ENCODE results near the gene RNF130. TPM values are rescaled to one million over a fixed set of nuclear protein-coding genes. Genes with fewer than 3 reads are reported as not detected.

RNF130 gene
- total and polyA plus RNA-seq, 4 donors, result 71.7 to 95.8 (median 77.1) TPM

GRCh38 chr5:179955630-179956029 lies 115.9 kb downstream of the RNF130 start:
- 70 to 82% methylated on average over 2 of the region's 2 CpGs for WGBS, 2 donors
- H3K4me1 ChIP-seq (ENCODE audit: control insufficient read depth in 1 of 2, insufficient read depth in 2 of 2, low read length in 2 of 2), result peaks cover 0 to 2% of the 10 kb centered on the region in 2 donors
- no peaks in the 10 kb centered on the region for H3K36me3 ChIP-seq (ENCODE audit: control insufficient read depth in 1 of 2, insufficient read depth in 2 of 2, low read length in 1 of 2)
- H3K27me3 ChIP-seq (ENCODE audit: control insufficient read depth in 1 of 2, insufficient read depth in 2 of 2, low read length in 1 of 2), result no peaks in the 10 kb centered on the region
- intact Hi-C loops (cut with DNase I), result no loop called here
- no peaks in the 10 kb centered on the region for H3K9me3 ChIP-seq (ENCODE audit: control insufficient read depth, low read length)
- ATAC-seq (ENCODE audit: low FRiP score), result no peak
- DNase-seq, result no peak
- no peak overlapping the region for H3K4me3 ChIP-seq (ENCODE audit: low read length in 2 of 2)
- H3K27ac ChIP-seq (ENCODE audit: low read depth in 1 of 2, low read length in 2 of 2), result no peak overlapping the region

- WGBS, 2 donors, result 88 to 90% methylated on average over 6 of the region's 6 CpGs
- H3K27ac ChIP-seq (ENCODE audit: low read depth in 1 of 2, low read length in 2 of 2), result no peak overlapping the region
- DNase-seq, result no peak
- no peaks in the 10 kb centered on the region for H3K9me3 ChIP-seq (ENCODE audit: control insufficient read depth, low read length)
- H3K36me3 ChIP-seq (ENCODE audit: control insufficient read depth in 1 of 2, insufficient read depth in 2 of 2, low read length in 1 of 2), result no peaks in the 10 kb centered on the region
- H3K27me3 ChIP-seq (ENCODE audit: control insufficient read depth in 1 of 2, insufficient read depth in 2 of 2, low read length in 1 of 2), result no peaks in the 10 kb centered on the region
- ATAC-seq (ENCODE audit: low FRiP score), result no peak
- H3K4me1 ChIP-seq (ENCODE audit: control insufficient read depth in 1 of 2, insufficient read depth in 2 of 2, low read length in 2 of 2), result peaks cover 0 to 2% of the 10 kb centered on the region in 2 donors
- no peak overlapping the region for H3K4me3 ChIP-seq (ENCODE audit: low read length in 2 of 2)
- intact Hi-C loops (cut with DNase I), result no loop called here
Observed at GRCh38 chr5:179955062-179955461, 116.5 kb downstream of the RNF130 start.

DNA sequence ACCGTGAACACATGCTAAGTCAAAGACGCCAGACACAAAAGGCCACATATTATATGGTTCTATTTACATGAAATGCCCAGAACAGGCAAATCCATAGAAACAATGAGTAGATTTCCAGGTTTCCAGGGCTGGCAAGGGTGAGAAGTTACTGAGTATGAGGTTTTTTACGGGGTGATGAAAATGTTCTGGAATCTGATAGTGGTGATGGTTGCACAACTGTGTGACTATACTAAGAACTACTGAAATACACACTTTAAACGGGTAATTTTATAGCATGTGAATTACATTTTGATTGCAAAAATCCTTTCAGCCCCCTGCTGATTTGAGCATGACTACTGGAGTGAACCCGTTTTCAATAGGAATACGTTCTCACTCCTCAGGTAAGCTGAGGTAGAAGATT lies 117.1 kb downstream of the RNF130 start:
- 89 to 91% methylated on average over 6 of the region's 6 CpGs for WGBS, 2 donors
- ATAC-seq (ENCODE audit: low FRiP score), result no peak
- intact Hi-C loops (cut with DNase I), result no loop called here

GRCh38 chr5:179953987-179954386 lies 117.6 kb downstream of the RNF130 start:
- Histone ChIP-seq H3K36me3 (ENCODE audit: control insufficient read depth in 1 of 2, insufficient read depth in 2 of 2, low read length in 1 of 2) (no peaks in the 10 kb centered on the region), H3K27ac (ENCODE audit: low read depth in 1 of 2, low read length in 2 of 2) (no peak overlapping the region), H3K4me1 (ENCODE audit: control insufficient read depth in 1 of 2, insufficient read depth in 2 of 2, low read length in 2 of 2) (peaks cover 0 to 2% of the 10 kb centered on the region in 2 donors), H3K9me3 (ENCODE audit: control insufficient read depth, low read length) (no peaks in the 10 kb centered on the region), H3K4me3 (ENCODE audit: low read length in 2 of 2) (no peak overlapping the region), H3K27me3 (ENCODE audit: control insufficient read depth in 1 of 2, insufficient read depth in 2 of 2, low read length in 1 of 2) (no peaks in the 10 kb centered on the region)
- intact Hi-C loops (cut with DNase I), result no loop called here
- ATAC-seq (ENCODE audit: low FRiP score), result no peak
- WGBS, 2 donors, result 80% methylated on average over 4 of the region's 4 CpGs
- DNase-seq, result no peak

More for the DNA sequence above, 117.1 kb downstream of the RNF130 start:
- DNase-seq, result no peak
- Histone ChIP-seq H3K4me3 (ENCODE audit: low read length in 2 of 2) (no peak overlapping the region), H3K9me3 (ENCODE audit: control insufficient read depth, low read length) (no peaks in the 10 kb centered on the region), H3K27me3 (ENCODE audit: control insufficient read depth in 1 of 2, insufficient read depth in 2 of 2, low read length in 1 of 2) (no peaks in the 10 kb centered on the region), H3K36me3 (ENCODE audit: control insufficient read depth in 1 of 2, insufficient read depth in 2 of 2, low read length in 1 of 2) (no peaks in the 10 kb centered on the region), H3K4me1 (ENCODE audit: control insufficient read depth in 1 of 2, insufficient read depth in 2 of 2, low read length in 2 of 2) (peaks cover 0 to 2% of the 10 kb centered on the region in 2 donors), H3K27ac (ENCODE audit: low read depth in 1 of 2, low read length in 2 of 2) (no peak overlapping the region)

GRCh38 chr5:179936976-179937681 lies 134.4 kb downstream of the RNF130 start:
- H3K9me3 ChIP-seq (ENCODE audit: control insufficient read depth, low read length), result peaks cover 1% of the 10 kb centered on the region
- H3K27me3 ChIP-seq (ENCODE audit: control insufficient read depth in 1 of 2, insufficient read depth in 2 of 2, low read length in 1 of 2), result no peaks in the 10 kb centered on the region
- no peak for DNase-seq
- H3K27ac ChIP-seq (ENCODE audit: low read depth in 1 of 2, low read length in 2 of 2), result no peak overlapping the region
- no peak overlapping the region for H3K4me3 ChIP-seq (ENCODE audit: low read length in 2 of 2)
- no peaks in the 10 kb centered on the region for H3K4me1 ChIP-seq (ENCODE audit: control insufficient read depth in 1 of 2, insufficient read depth in 2 of 2, low read length in 2 of 2)
- intact Hi-C loops (cut with DNase I), result no loop called here
- 94 to 95% methylated on average over 13 of the region's 13 CpGs for WGBS, 2 donors
- ATAC-seq (ENCODE audit: low FRiP score), result no peak
- H3K36me3 ChIP-seq (ENCODE audit: control insufficient read depth in 1 of 2, insufficient read depth in 2 of 2, low read length in 1 of 2), result no peaks in the 10 kb centered on the region

DNA sequence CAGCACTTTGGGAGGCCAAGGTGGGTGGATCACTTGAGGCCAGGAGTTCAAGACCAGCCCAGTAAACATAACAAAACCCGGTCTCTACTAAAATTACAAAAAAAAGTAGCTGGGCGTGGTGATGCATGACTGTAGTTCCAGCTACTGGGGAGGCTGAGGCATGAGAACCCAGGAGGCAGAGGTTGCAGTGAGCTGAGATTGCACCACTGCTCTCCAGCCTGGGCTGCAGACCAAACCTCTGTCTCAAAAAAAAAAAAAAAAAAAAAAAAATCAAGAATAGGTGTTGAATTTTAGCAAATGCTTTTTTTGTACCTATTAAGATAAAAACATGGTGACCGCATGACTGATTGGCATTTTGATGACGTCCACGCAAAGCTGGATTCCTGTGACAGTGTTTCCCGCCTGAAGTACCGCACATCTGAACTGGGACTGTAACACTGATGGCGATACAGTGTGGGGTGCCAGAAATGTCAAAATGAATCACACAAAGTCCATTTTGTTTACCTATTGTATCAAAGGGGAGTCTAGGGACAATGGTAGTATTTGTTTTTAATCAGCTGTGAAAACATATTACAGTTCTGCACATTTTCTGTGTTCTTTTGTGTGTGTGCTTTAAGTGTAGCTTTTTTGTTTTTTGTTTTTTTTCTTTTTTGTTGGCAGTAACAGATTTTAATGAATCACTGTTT lies 140.6 kb downstream of the RNF130 start:
- intact Hi-C loops (cut with DNase I), result no loop called here
- 88 to 89% methylated on average over 8 of the region's 8 CpGs for WGBS, 2 donors

GRCh38 chr5:179927824-179928223 lies 143.7 kb downstream of the RNF130 start:
- no peaks in the 10 kb centered on the region for H3K4me1 ChIP-seq (ENCODE audit: control insufficient read depth in 1 of 2, insufficient read depth in 2 of 2, low read length in 2 of 2)
- DNase-seq (no peak), ATAC-seq (ENCODE audit: low FRiP score) (no peak)
- no peak overlapping the region for H3K27ac ChIP-seq (ENCODE audit: low read depth in 1 of 2, low read length in 2 of 2)
- 83 to 84% methylated on average over 7 of the region's 7 CpGs for WGBS, 2 donors
- no peaks in the 10 kb centered on the region for H3K27me3 ChIP-seq (ENCODE audit: control insufficient read depth in 1 of 2, insufficient read depth in 2 of 2, low read length in 1 of 2)
- H3K4me3 ChIP-seq (ENCODE audit: low read length in 2 of 2), result no peak overlapping the region
- H3K9me3 ChIP-seq (ENCODE audit: control insufficient read depth, low read length), result no peaks in the 10 kb centered on the region
- no peaks in the 10 kb centered on the region for H3K36me3 ChIP-seq (ENCODE audit: control insufficient read depth in 1 of 2, insufficient read depth in 2 of 2, low read length in 1 of 2)
- intact Hi-C loops (cut with DNase I), result no loop called here

More for the DNA sequence above, 140.6 kb downstream of the RNF130 start:
- Histone ChIP-seq H3K4me1 (ENCODE audit: control insufficient read depth in 1 of 2, insufficient read depth in 2 of 2, low read length in 2 of 2) (no peaks in the 10 kb centered on the region), H3K9me3 (ENCODE audit: control insufficient read depth, low read length) (no peaks in the 10 kb centered on the region), H3K4me3 (ENCODE audit: low read length in 2 of 2) (no peak overlapping the region), H3K36me3 (ENCODE audit: control insufficient read depth in 1 of 2, insufficient read depth in 2 of 2, low read length in 1 of 2) (no peaks in the 10 kb centered on the region), H3K27me3 (ENCODE audit: control insufficient read depth in 1 of 2, insufficient read depth in 2 of 2, low read length in 1 of 2) (no peaks in the 10 kb centered on the region), H3K27ac (ENCODE audit: low read depth in 1 of 2, low read length in 2 of 2) (no peak overlapping the region)
- no peak for DNase-seq
- ATAC-seq (ENCODE audit: low FRiP score), result no peak

DNA sequence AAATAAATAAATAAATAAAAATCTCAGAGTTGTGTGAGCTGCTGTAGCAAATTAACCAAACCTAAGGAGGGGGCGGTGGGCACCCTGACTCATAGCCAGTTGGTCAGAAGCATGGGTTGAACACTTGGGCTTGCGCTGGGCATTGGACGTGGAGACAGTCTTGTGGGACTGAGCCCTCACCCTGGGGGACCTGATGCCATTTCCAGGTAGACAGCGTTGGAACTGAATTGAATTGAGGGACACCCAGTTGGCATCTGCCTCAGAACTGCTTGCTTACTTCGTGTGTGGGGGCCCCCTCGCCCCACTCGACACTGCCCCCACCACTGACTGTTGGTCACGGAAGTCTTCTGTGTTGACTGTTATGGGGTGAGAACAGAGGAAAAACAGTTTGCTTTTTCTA lies 144.9 kb downstream of the RNF130 start:
- Histone ChIP-seq H3K36me3 (ENCODE audit: control insufficient read depth in 1 of 2, insufficient read depth in 2 of 2, low read length in 1 of 2) (no peaks in the 10 kb centered on the region), H3K9me3 (ENCODE audit: control insufficient read depth, low read length) (no peaks in the 10 kb centered on the region), H3K4me3 (ENCODE audit: low read length in 2 of 2) (no peak overlapping the region), H3K27me3 (ENCODE audit: control insufficient read depth in 1 of 2, insufficient read depth in 2 of 2, low read length in 1 of 2) (no peaks in the 10 kb centered on the region), H3K27ac (ENCODE audit: low read depth in 1 of 2, low read length in 2 of 2) (no peak overlapping the region), H3K4me1 (ENCODE audit: control insufficient read depth in 1 of 2, insufficient read depth in 2 of 2, low read length in 2 of 2) (no peaks in the 10 kb centered on the region)
- DNase-seq (no peak), ATAC-seq (ENCODE audit: low FRiP score) (no peak)
- 90 to 93% methylated on average over 8 of the region's 8 CpGs for WGBS, 2 donors
- intact Hi-C loops (cut with DNase I), result no loop called here

- 80 to 81% methylated on average over 6 of the region's 6 CpGs for WGBS, 2 donors
- H3K36me3 ChIP-seq (ENCODE audit: control insufficient read depth in 1 of 2, insufficient read depth in 2 of 2, low read length in 1 of 2), result no peaks in the 10 kb centered on the region
- no peak for DNase-seq
- ATAC-seq (ENCODE audit: low FRiP score), result no peak
- H3K9me3 ChIP-seq (ENCODE audit: control insufficient read depth, low read length), result no peaks in the 10 kb centered on the region
- intact Hi-C loops (cut with DNase I), result no loop called here
- H3K27ac ChIP-seq (ENCODE audit: low read depth in 1 of 2, low read length in 2 of 2), result no peak overlapping the region
- H3K4me3 ChIP-seq (ENCODE audit: low read length in 2 of 2), result no peak overlapping the region
- no peaks in the 10 kb centered on the region for H3K4me1 ChIP-seq (ENCODE audit: control insufficient read depth in 1 of 2, insufficient read depth in 2 of 2, low read length in 2 of 2)
- no peaks in the 10 kb centered on the region for H3K27me3 ChIP-seq (ENCODE audit: control insufficient read depth in 1 of 2, insufficient read depth in 2 of 2, low read length in 1 of 2)
Observed at GRCh38 chr5:179923436-179923835, 148.1 kb downstream of the RNF130 start.
